Stimulated activated CD4-positive, alpha-beta T cell treated with anti-CD3 and anti-CD28 coated beads, TNF-alpha, amount 100 ng/mL, for 48 hours (primary cell): Measurements from ENCODE around the gene SLIT3.

Experiments used
- DNase-seq, 3 donors: peaks; one replicate each; pipeline ENCODE4 v3.0.0-alpha.2; 2020; ENCODE audit warnings: low read depth in 3 of 3

The SLIT3 gene

GRCh38 chr5:168962306-168962705 is 338.6 kb downstream of the SLIT3 start:
- DNase-seq = no peak

GRCh38 chr5:168961681-168962080 is 339.3 kb downstream of the SLIT3 start:
- no peak for DNase-seq

GRCh38 chr5:168960497-168960896 is 340.4 kb downstream of the SLIT3 start:
- DNase-seq = no peak

GRCh38 chr5:168953351-168953750 is 347.6 kb downstream of the SLIT3 start:
- DNase-seq = no peak

GRCh38 chr5:168952196-168952595 is 348.7 kb downstream of the SLIT3 start:
- no peak for DNase-seq

GRCh38 chr5:168951769-168952168 is 349.2 kb downstream of the SLIT3 start:
- DNase-seq = no peak

- DNase-seq = no peak
Observed at GRCh38 chr5:168951356-168951755, 349.6 kb downstream of the SLIT3 start.

GRCh38 chr5:168950241-168950951 is 350.5 kb downstream of the SLIT3 start:
- DNase-seq = no peak

- DNase-seq = no peak
Observed at GRCh38 chr5:168948746-168949145, 352.2 kb downstream of the SLIT3 start.

GRCh38 chr5:168947212-168947868 is 353.6 kb downstream of the SLIT3 start:
- DNase-seq = peak; percentile 7 to 38 (median 24)

- DNase-seq = no peak
Observed at GRCh38 chr5:168946363-168946762, 354.6 kb downstream of the SLIT3 start.

- no peak for DNase-seq
Observed at GRCh38 chr5:168944004-168944403, 356.9 kb downstream of the SLIT3 start.

GRCh38 chr5:168943091-168943884 is 357.7 kb downstream of the SLIT3 start:
- DNase-seq = no peak

GRCh38 chr5:168941901-168942300 is 359.0 kb downstream of the SLIT3 start:
- DNase-seq = no peak

GRCh38 chr5:168940712-168941111 is 360.2 kb downstream of the SLIT3 start:
- no peak for DNase-seq

- no peak for DNase-seq
Observed at GRCh38 chr5:168939887-168940544, 360.9 kb downstream of the SLIT3 start.

GRCh38 chr5:168939156-168939800 is 361.7 kb downstream of the SLIT3 start:
- no peak for DNase-seq

- no peak for DNase-seq
Observed at GRCh38 chr5:168936511-168936910, 364.4 kb downstream of the SLIT3 start.

GRCh38 chr5:168935183-168935582 is 365.8 kb downstream of the SLIT3 start:
- no peak for DNase-seq

- DNase-seq = no peak
Observed at GRCh38 chr5:168934169-168934568, 366.8 kb downstream of the SLIT3 start.

GRCh38 chr5:168932400-168933189 is 368.3 kb downstream of the SLIT3 start:
- no peak for DNase-seq
